ENCODE data around the gene PRDM16.
A peak's percentile ranks its signal among the peaks of the same experiment; 100 is the strongest.

PRDM16 gene

DNA sequence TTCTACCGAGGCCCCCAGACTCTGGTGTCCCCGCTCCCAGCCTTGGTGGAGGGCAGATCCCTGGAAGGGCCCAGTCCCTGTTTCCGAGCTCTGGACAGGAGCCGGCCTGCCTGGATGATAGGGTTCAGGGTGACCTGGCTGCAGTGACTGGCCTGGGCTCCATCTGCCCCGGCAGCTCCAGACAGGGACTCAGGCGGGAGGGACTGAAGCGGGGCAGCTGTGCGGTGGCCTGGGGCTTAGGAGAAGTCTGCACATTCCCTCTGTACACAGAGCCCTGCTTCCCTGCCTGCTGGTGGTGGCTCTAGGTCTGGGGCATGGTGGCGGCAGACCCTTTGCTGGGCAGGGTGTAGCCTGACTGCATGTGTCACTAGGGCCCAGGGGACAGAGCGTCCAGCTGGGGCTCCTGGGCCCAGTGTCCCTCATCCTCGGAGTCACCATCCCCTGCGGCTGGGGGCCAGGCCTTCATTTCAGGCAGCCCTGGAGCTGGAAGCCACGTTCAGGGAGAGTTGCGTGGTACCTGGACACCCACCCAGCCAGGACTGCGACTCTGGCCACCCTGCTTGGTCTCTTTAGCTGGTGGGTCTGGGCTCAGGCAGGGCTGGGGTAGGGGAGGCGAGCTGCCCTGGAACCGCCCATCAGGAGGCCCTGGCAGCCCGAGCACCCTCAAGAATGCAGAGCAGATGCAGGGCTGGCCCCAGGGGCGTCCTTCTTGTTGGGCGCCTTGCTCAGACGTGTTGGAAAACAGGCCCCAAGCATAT lies 395.1 kb downstream of the PRDM16 start:
- TF ChIP-seq GLI4 (tag by site-specific recombination; IDR thresholded peaks at IDR 0.05) (no peak), ZNF707 (tag by site-specific recombination; IDR thresholded peaks at IDR 0.05) (no peak), ZNF548 (tag by site-specific recombination; IDR thresholded peaks at IDR 0.05) (no peak), ZNF776 (tag by site-specific recombination; IDR thresholded peaks at IDR 0.05; ENCODE audit: borderline replicate concordance) (no peak), ZSCAN30 (tag by site-specific recombination; IDR thresholded peaks at IDR 0.05) (no peak), SCRT2 (tag by site-specific recombination; IDR thresholded peaks at IDR 0.05) (no peak), ZNF837 (tag by site-specific recombination; IDR thresholded peaks at IDR 0.05) (no peak), ZNF610 (tag by site-specific recombination; IDR thresholded peaks at IDR 0.05; ENCODE audit: borderline replicate concordance) (no peak)
- TF ChIP-seq, protein P1, sequence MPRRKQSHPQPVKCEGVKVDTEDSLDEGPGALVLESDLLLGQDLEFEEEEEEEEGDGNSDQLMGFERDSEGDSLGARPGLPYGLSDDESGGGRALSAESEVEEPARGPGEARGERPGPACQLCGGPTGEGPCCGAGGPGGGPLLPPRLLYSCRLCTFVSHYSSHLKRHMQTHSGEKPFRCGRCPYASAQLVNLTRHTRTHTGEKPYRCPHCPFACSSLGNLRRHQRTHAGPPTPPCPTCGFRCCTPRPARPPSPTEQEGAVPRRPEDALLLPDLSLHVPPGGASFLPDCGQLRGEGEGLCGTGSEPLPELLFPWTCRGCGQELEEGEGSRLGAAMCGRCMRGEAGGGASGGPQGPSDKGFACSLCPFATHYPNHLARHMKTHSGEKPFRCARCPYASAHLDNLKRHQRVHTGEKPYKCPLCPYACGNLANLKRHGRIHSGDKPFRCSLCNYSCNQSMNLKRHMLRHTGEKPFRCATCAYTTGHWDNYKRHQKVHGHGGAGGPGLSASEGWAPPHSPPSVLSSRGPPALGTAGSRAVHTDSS (tag by site-specific recombination; IDR thresholded peaks at IDR 0.05), result no peak
- no peaks in the 10 kb centered on the region for H3K4me1 ChIP-seq (ENCODE audit: control insufficient read depth, insufficient read depth, low read length)
- ChIA-PET CTCF (interaction anchor here (0.7 to 2.5 kb wide), 3 partner anchors 11 to 150 kb away, joined by 4 to 14 read pairs (median 5); no protein-coding TSS in a partner anchor), POLR2A (no interaction called here)
- H3K4me3 ChIP-seq (ENCODE audit: low read depth, low read length), result no peak overlapping the region
- H3K36me3 ChIP-seq (ENCODE audit: control insufficient read depth in 2 of 2, insufficient read depth in 1 of 2, low read length in 2 of 2), result no peaks in the 10 kb centered on the region
- H3K27ac ChIP-seq (ENCODE audit: extremely low read depth, low read depth, low read length), result no peak overlapping the region
- no peaks in the 10 kb centered on the region for H3K9me3 ChIP-seq (ENCODE audit: control insufficient read depth, insufficient read depth, low read depth, low read length)

DNA sequence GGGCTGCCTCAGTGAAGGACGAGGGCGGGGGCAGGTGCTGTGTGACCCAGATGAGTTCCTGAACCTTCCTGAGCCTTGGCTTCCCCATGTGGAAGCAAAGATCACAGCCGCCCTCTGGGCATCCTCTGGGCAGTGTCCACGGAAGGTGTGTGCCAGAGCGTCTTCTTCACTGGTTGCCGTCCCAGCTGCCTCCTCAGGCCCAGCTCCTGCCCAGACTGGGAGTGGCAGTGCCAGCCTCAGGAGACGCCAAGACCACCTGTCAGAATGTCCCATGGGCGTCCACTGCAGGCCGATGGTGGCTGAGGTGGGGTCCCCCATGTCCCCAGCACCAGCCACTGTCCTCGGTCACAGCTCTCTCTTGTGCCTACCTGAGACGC lies 395.6 kb downstream of the PRDM16 start:
- CTCF ChIA-PET, result interaction anchor here (0.9 kb wide), 1 partner anchor 12 kb away, joined by 5 read pairs; no protein-coding TSS in a partner anchor
- H3K4me1 ChIP-seq (ENCODE audit: control insufficient read depth, insufficient read depth, low read length), result no peaks in the 10 kb centered on the region
- no peak overlapping the region for H3K27ac ChIP-seq (ENCODE audit: extremely low read depth, low read depth, low read length)
- TF ChIP-seq HOXD13 (CRISPR knock-in tag; IDR thresholded peaks at IDR 0.05; ENCODE audit: borderline replicate concordance) (no peak), SCRT2 (tag by site-specific recombination; IDR thresholded peaks at IDR 0.05) (peak; percentile 24; the same call in 1 of the 2 replicates)
- no peaks in the 10 kb centered on the region for H3K9me3 ChIP-seq (ENCODE audit: control insufficient read depth, insufficient read depth, low read depth, low read length)
- peaks cover 0 to 5% of the 10 kb centered on the region in 2 experiments; a peak in 1 of 3 replicates for H3K36me3 ChIP-seq (ENCODE audit: control insufficient read depth in 2 of 2, insufficient read depth in 1 of 2, low read length in 2 of 2)
- no peak overlapping the region for H3K4me3 ChIP-seq (ENCODE audit: low read depth, low read length)
- POLR2A ChIA-PET, result no interaction called here

DNA sequence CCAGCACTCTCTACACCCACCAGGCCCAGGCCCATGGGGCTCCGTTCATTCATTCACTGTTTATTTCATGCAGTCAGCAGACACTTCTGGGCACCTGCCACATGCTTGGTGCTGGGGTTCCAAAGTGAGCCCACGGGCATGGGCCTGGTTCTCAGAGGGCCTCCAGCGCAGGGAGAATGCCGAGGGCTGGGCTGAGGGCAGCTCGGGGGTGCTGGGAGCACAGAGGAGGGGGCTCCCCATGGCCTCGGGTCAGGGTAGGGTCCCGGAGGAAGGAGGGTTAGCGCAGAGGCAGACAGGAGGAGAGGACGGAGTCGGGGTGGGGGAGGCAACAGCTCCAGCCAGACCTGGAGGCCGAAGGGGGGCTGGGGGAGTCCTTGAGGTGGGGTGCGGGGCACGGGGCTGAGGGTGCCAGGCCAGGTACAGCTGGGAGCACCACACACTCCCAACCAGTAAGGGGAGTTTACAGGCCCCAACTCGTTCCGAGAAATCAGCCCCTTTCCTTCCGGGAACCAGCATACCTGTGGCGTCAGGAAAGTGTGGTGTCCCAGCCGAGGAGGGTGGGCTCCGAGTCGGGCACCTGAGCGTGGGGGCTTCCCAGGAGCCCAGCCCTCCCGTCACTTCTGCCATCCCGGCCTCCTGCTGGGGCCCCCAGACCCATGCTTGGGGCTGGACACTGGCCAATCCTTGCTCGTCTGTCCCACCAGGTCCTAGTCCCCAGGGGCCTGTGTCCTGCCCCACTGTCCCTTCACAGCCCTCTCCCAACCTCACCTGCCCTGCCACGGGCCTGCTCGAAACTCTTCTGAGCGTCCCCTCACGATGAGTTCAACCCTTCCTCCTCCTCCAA lies 396.3 kb downstream of the PRDM16 start:
- Histone ChIP-seq H3K36me3 (ENCODE audit: control insufficient read depth in 2 of 2, insufficient read depth in 1 of 2, low read length in 2 of 2) (peaks cover 0 to 5% of the 10 kb centered on the region in 2 experiments; a peak in 1 of 3 replicates), H3K4me3 (ENCODE audit: low read depth, low read length) (no peak overlapping the region), H3K9me3 (ENCODE audit: control insufficient read depth, insufficient read depth, low read depth, low read length) (no peaks in the 10 kb centered on the region), H3K27ac (ENCODE audit: extremely low read depth, low read depth, low read length) (no peak overlapping the region), H3K4me1 (ENCODE audit: control insufficient read depth, insufficient read depth, low read length) (no peaks in the 10 kb centered on the region)
- CTCF ChIA-PET, result no interaction called here
- POLR2A ChIA-PET, result interaction anchor here (1.3 kb wide), 1 partner anchor 12 kb away, joined by 3 read pairs; no protein-coding TSS in a partner anchor
- no peak for TF ChIP-seq KLF8 (tag by site-specific recombination; IDR thresholded peaks at IDR 0.05)
- TF ChIP-seq, protein P2, sequence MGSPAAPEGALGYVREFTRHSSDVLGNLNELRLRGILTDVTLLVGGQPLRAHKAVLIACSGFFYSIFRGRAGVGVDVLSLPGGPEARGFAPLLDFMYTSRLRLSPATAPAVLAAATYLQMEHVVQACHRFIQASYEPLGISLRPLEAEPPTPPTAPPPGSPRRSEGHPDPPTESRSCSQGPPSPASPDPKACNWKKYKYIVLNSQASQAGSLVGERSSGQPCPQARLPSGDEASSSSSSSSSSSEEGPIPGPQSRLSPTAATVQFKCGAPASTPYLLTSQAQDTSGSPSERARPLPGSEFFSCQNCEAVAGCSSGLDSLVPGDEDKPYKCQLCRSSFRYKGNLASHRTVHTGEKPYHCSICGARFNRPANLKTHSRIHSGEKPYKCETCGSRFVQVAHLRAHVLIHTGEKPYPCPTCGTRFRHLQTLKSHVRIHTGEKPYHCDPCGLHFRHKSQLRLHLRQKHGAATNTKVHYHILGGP (tag by site-specific recombination; IDR thresholded peaks at IDR 0.05), result no peak
- no peak for TF ChIP-seq ZNF214 (tag by site-specific recombination; IDR thresholded peaks at IDR 0.05; ENCODE audit: borderline replicate concordance)
- TF ChIP-seq ZNF514 (tag by site-specific recombination; IDR thresholded peaks at IDR 0.05), result no peak
- TF ChIP-seq, protein P3, sequence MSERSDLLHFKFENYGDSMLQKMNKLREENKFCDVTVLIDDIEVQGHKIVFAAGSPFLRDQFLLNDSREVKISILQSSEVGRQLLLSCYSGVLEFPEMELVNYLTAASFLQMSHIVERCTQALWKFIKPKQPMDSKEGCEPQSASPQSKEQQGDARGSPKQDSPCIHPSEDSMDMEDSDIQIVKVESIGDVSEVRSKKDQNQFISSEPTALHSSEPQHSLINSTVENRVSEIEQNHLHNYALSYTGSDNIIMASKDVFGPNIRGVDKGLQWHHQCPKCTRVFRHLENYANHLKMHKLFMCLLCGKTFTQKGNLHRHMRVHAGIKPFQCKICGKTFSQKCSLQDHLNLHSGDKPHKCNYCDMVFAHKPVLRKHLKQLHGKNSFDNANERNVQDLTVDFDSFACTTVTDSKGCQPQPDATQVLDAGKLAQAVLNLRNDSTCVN (tag by site-specific recombination; optimal IDR thresholded peaks at IDR 0.05), result no peak
- no peak for TF ChIP-seq SP2 (tag by site-specific recombination; IDR thresholded peaks at IDR 0.05)
- no peak for TF ChIP-seq ZNF777 (tag by site-specific recombination; IDR thresholded peaks at IDR 0.05; ENCODE audit: borderline replicate concordance)
- no peak for TF ChIP-seq ZNF658 (tag by site-specific recombination; IDR thresholded peaks at IDR 0.05)
- TF ChIP-seq OVOL3 (tag by site-specific recombination; IDR thresholded peaks at IDR 0.05), result no peak
- no peak for TF ChIP-seq ZNF629 (tag by site-specific recombination; IDR thresholded peaks at IDR 0.05)
- no peak for TF ChIP-seq ZNF785 (tag by site-specific recombination; IDR thresholded peaks at IDR 0.05)
- TF ChIP-seq ZNF169 (tag by site-specific recombination; IDR thresholded peaks at IDR 0.05), result no peak
- TF ChIP-seq, protein P4, sequence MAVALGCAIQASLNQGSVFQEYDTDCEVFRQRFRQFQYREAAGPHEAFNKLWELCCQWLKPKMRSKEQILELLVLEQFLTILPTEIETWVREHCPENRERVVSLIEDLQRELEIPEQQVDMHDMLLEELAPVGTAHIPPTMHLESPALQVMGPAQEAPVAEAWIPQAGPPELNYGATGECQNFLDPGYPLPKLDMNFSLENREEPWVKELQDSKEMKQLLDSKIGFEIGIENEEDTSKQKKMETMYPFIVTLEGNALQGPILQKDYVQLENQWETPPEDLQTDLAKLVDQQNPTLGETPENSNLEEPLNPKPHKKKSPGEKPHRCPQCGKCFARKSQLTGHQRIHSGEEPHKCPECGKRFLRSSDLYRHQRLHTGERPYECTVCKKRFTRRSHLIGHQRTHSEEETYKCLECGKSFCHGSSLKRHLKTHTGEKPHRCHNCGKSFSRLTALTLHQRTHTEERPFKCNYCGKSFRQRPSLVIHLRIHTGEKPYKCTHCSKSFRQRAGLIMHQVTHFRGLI (tag by site-specific recombination; IDR thresholded peaks at IDR 0.05), result no peak
